GM23248 (cell line): ENCODE measurements around the gene NPBWR2.

Source experiments
- EZH2 ChIP-seq: fragments of 200-600 bp; sonication (generic); IDR thresholded peaks from 2 replicates; pipeline ENCODE4 v1.6.1; 2018; ENCODE audit warnings: antibody characterized with exemption, mild to moderate bottlenecking; ENCODE audit not compliant: insufficient read depth, poor library complexity, severe bottlenecking
- EZH2phosphoT487 ChIP-seq: fragments of 200-600 bp; sonication (generic); IDR thresholded peaks from 2 replicates; pipeline ENCODE4 v1.6.1; 2018; ENCODE audit warnings: antibody characterized with exemption, moderate library complexity, mild to moderate bottlenecking, low read depth; ENCODE audit not compliant: insufficient read depth

DNA sequence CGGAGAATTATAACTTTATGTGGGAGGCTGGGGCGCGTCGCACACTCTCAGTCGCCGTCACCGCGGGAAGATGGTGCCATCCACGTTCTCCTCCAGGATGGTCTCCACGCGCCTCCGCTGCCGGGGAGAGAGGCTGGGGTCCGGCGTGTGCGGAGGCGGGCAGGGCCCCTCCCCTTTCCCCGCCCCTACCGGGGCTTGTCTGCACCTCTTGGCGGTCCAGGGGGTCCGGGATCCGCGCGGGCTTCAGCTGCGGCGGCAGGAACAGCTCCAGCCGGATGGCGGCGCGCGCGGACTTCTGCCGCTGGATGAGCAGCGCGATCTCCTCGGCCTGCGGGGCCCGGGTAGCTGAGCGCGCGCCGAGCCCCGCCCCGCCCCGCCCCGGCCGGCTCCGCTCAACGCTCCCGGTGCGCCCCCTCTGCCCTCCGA is 24.0 kb downstream of the NPBWR2 start:
- TF ChIP-seq EZH2phosphoT487 (no peak), EZH2 (no peak)
